Vagina (tissue), 2 donors: ENCODE results near the gene HOXB6.

Source experiments
- POLR2A ChIP-seq, 2 donors: fragments of 450-650 bp; IDR thresholded peaks; one replicate each; pipeline ENCODE4 v1.6.1; 2017; ENCODE audit warnings: antibody characterized with exemption in 2 of 2, mild to moderate bottlenecking in 2 of 2, moderate library complexity in 2 of 2
- TF ChIP-seq, protein P1 (sequence below), 3 experiments: fragments of 450-650 bp in 2 of 3; fragments of 200-600 bp in 1 of 3; sonication (generic) in 1 of 3; IDR thresholded peaks; one replicate each; pipeline ENCODE4 v1.5.1; 2017 to 2019; ENCODE audit warnings: antibody characterized with exemption in 3 of 3, mild to moderate bottlenecking in 2 of 3, moderate library complexity in 2 of 3

DNA sequence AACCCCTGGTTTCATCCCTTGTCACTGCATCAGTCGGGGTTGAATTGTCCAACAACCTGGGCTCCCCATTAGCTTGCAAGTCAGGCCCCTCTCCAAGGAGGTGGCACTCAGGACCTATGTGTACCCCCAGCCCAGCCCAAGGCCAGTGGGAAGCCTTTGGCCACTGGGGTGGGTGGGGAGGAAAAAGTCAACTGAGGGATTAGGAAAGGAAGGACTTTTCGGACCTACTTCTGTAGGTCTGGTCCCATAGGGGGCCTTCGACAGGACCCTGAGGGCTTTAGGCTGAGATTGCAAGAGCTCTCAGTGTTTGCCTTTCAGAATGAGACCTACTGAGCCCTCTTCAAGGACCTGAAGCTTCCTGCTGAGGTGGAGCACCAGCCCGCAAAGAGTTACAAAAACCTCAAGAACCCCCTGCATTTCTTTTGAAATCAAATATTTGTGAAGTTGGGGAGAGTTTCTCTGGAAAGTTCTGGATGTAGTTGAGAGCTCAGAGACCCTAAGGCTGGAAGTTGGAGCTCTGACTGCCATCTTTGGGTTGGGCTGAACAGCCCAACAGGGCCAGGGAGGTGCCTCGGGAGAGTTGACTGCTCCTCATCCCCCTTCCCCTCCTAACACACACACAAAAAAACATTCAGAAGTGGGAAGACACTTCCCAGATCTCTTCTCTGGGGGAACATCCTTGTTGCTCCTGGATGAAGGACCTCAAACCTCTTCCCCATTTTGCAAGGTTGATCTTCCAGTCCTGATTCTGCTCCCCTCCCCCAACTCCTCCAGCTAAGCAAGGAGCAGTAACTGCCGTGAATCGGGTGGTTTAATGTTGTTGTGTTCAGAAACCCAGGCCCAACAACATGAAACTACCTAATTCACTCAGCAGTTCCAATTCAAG is 27.1 kb upstream of the HOXB6 start:
- TF ChIP-seq, protein P1, sequence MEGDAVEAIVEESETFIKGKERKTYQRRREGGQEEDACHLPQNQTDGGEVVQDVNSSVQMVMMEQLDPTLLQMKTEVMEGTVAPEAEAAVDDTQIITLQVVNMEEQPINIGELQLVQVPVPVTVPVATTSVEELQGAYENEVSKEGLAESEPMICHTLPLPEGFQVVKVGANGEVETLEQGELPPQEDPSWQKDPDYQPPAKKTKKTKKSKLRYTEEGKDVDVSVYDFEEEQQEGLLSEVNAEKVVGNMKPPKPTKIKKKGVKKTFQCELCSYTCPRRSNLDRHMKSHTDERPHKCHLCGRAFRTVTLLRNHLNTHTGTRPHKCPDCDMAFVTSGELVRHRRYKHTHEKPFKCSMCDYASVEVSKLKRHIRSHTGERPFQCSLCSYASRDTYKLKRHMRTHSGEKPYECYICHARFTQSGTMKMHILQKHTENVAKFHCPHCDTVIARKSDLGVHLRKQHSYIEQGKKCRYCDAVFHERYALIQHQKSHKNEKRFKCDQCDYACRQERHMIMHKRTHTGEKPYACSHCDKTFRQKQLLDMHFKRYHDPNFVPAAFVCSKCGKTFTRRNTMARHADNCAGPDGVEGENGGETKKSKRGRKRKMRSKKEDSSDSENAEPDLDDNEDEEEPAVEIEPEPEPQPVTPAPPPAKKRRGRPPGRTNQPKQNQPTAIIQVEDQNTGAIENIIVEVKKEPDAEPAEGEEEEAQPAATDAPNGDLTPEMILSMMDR (IDR thresholded peaks at IDR 0.05), result no peak
- TF ChIP-seq POLR2A (IDR thresholded peaks at IDR 0.05), result no peak
